Measurements from ENCODE around the gene CELA2A. TPM values are rescaled to one million over a fixed set of nuclear protein-coding genes. Genes with fewer than 3 reads are reported as not detected.

The CELA2A gene
- total RNA-seq, 4 donors from 2014 or later, result not detected

DNA sequence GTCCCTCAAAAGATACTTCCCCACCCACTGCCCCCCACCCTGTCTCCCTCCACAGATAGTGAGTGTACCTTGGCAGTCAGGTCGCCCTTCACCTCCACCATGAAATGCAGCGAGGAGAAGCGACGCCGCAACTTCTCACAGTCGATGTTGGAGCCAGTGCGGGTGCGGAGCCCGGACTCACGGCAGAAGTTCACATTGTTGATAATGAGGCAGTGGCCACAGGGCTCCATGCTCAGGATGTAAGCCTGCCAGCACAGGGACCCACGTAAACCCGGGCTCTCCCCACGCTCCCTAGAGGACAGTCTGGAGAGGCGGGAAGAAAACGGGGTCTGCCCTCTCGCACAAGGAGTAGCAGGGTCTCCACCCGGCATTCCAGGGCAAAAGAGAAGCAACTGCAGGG lies 50.3 kb downstream of the CELA2A start:
- TF ChIP-seq, protein P1, sequence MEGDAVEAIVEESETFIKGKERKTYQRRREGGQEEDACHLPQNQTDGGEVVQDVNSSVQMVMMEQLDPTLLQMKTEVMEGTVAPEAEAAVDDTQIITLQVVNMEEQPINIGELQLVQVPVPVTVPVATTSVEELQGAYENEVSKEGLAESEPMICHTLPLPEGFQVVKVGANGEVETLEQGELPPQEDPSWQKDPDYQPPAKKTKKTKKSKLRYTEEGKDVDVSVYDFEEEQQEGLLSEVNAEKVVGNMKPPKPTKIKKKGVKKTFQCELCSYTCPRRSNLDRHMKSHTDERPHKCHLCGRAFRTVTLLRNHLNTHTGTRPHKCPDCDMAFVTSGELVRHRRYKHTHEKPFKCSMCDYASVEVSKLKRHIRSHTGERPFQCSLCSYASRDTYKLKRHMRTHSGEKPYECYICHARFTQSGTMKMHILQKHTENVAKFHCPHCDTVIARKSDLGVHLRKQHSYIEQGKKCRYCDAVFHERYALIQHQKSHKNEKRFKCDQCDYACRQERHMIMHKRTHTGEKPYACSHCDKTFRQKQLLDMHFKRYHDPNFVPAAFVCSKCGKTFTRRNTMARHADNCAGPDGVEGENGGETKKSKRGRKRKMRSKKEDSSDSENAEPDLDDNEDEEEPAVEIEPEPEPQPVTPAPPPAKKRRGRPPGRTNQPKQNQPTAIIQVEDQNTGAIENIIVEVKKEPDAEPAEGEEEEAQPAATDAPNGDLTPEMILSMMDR (IDR thresholded peaks at IDR 0.05), result no peak
- no peak for TF ChIP-seq POLR2A (IDR thresholded peaks at IDR 0.05)
- Histone ChIP-seq H3K4me1 (no peaks in the 10 kb centered on the region), H3K9me3 (no peaks in the 10 kb centered on the region), H3K36me3 (peaks cover 0 to 40% (median 0%) of the 10 kb centered on the region in 3 donors), H3K27me3 (no peaks in the 10 kb centered on the region), H3K4me3 (no peak overlapping the region), H3K27ac (no peak overlapping the region)
- no peak for DNase-seq

DNA sequence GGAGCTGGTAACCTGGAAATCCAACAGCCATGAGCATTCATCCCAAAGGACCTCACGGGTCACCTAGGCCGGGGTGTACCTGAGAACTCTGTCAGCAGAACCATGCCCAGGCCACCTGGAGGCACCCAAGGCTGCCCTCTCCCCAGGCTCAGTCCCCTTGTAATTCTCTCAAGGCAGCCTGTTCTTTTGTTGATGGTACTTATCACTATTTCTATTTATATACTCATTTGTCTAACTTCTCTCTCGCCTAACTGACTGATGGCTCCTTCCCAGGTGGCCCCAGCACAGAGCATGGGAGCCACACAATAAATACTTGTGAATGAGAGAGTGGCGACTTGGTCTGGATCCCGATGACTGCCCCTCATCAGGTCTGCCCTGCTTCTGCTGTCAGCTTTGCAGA lies 50.7 kb downstream of the CELA2A start:
- Histone ChIP-seq H3K27me3 (no peaks in the 10 kb centered on the region), H3K9me3 (no peaks in the 10 kb centered on the region), H3K27ac (no peak overlapping the region), H3K4me1 (no peaks in the 10 kb centered on the region), H3K4me3 (no peak overlapping the region), H3K36me3 (peaks cover 0 to 45% (median 0%) of the 10 kb centered on the region in 3 donors)
- TF ChIP-seq, protein P1 (IDR thresholded peaks at IDR 0.05), result no peak
- no peak for TF ChIP-seq POLR2A (IDR thresholded peaks at IDR 0.05)
- DNase-seq, result no peak

DNA sequence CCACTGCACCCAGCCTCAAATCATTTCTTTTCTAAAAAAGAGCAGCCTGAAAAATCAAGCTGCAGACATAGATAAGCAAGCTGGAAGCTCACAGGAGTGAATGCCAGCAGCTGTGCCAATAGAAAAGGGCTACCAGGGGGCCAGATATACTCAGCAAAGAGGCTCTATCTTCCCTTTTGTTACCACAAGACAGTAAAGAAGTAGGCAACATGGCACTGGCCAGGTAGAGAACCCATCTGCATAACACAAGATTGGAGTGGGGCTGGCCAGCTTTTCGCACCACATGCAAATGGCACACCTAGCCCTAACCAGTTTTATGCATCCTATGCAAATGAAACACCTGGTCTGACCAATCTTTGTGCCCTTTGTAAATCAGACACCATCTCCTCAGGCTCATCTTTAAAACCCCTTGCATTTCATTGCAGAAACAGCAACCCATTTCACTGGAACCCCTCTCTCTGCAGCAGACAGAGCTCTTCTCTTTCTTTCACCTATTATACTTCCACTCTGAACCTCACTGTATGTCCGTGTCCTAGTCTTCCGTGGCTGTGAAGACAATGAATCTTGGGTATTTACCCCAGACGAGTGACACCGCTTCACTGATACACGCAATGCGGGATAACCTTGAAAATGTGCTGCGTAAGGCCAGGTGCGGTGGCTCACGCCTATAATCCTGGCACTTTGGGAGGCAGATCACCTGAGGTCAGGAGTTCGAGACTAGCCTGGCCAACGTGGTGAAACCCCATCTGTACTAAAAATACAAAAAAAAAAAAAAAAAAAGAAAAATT lies 52.4 kb downstream of the CELA2A start:
- no peaks in the 10 kb centered on the region for H3K27me3 ChIP-seq
- H3K36me3 ChIP-seq, result peaks cover 0 to 38% (median 0%) of the 10 kb centered on the region in 3 donors
- H3K27ac ChIP-seq, result no peak overlapping the region
- H3K4me3 ChIP-seq, result no peak overlapping the region
- TF ChIP-seq, protein P1 (IDR thresholded peaks at IDR 0.05), result no peak
- TF ChIP-seq POLR2A (IDR thresholded peaks at IDR 0.05), result no peak
- H3K4me1 ChIP-seq, result no peaks in the 10 kb centered on the region
- H3K9me3 ChIP-seq, result no peaks in the 10 kb centered on the region
- no peak for DNase-seq

DNA sequence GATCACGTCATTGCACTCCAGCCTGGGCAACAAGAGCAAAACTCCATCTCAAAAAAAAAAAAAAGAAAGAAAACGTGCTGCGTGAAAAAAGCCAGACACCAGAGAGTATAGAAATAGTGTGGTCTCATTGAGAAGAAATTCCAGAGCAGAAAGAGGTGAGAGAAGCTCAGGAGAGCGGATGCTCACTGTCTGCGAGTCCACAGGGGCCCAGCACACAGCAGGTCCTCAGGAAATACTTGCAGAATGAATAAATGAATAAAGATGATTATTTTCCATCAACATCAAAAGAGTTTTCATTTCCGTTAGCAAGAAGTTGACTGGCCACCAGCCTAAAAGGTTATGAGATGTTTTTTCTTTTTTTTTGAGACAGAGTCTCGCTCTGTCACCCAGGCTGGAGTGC lies 53.1 kb downstream of the CELA2A start:
- TF ChIP-seq, protein P1 (IDR thresholded peaks at IDR 0.05), result no peak
- no peak for TF ChIP-seq POLR2A (IDR thresholded peaks at IDR 0.05)
- no peak for DNase-seq
- H3K27ac ChIP-seq, result no peak overlapping the region
- H3K4me3 ChIP-seq, result no peak overlapping the region
- H3K36me3 ChIP-seq, result peaks cover 0 to 40% (median 0%) of the 10 kb centered on the region in 3 donors
- H3K27me3 ChIP-seq, result no peaks in the 10 kb centered on the region
- no peaks in the 10 kb centered on the region for H3K9me3 ChIP-seq
- H3K4me1 ChIP-seq, result no peaks in the 10 kb centered on the region

DNA sequence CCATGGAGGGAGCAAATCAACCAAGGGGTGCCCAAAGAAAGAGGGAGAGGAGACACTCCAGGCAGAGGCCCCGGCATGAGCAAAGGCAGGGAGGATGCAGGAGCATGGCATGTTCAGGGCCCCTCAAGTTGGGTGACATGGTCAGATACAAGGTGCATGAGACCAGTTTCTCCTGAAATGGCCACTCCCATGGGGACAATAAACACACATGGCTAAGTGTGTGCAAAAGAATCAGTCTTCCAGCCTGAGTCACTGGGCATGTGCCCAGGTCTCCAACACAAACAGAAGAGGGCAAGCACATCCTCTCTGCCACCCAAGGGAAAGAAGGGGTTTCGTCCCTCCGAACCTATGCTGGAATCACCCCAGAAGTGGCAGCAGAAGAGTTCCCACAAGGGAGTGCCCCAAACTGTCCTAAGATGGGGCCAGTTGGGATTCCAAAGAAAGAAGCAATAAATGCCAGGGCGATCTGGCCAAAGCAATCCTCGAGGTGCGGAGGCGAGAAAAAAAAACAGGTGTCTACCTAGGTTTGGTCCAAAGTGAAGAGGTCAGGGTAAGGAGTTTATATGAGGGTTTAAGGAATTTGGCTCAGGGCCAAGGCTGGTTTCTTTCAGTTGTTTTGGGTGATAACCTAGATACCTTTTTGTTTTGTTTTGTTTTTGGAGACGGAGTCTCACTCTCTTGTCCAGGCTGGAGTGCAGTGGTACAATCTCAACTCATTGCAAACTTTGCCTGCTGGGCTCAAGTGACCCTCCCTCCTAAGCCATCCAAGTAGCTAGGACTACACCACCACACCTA lies 54.3 kb downstream of the CELA2A start:
- peak in 1 of 3 donors; percentile 22 for DNase-seq
- H3K4me3 ChIP-seq, result no peak overlapping the region
- H3K27ac ChIP-seq, result no peak overlapping the region
- no peaks in the 10 kb centered on the region for H3K27me3 ChIP-seq
- H3K9me3 ChIP-seq, result no peaks in the 10 kb centered on the region
- TF ChIP-seq, protein P1 (IDR thresholded peaks at IDR 0.05), result no peak
- no peak for TF ChIP-seq POLR2A (IDR thresholded peaks at IDR 0.05)
- peaks cover 0 to 5% (median 0%) of the 10 kb centered on the region in 4 donors for H3K4me1 ChIP-seq
- peaks cover 0 to 28% (median 0%) of the 10 kb centered on the region in 3 donors for H3K36me3 ChIP-seq

Data from Peyer's patch (tissue), 4 donors.